Measurements from ENCODE around the gene KCNT1. TPM values are rescaled to one million over a fixed set of nuclear protein-coding genes. Genes with fewer than 3 reads are reported as not detected.

KCNT1 gene
- total and polyA plus RNA-seq, 10 of the 15 experiments (the other 5 are each of a cell fraction or from before 2014, with no cell fraction given) = not detected

- Histone ChIP-seq H3K27me3 (replicated peaks in 1 of 2; ENCODE audit: control insufficient read depth in 2 of 2, insufficient read depth in 2 of 2, low read length in 1 of 2) (no peaks in the 10 kb centered on the region), H3K4me3 (no peak overlapping the region), H3K36me3 (ENCODE audit: control insufficient read depth in 2 of 2, insufficient read depth in 2 of 2, low read length in 1 of 2) (no peaks in the 10 kb centered on the region), H4K20me1 (ENCODE audit: control insufficient read depth, insufficient read depth) (no peaks in the 10 kb centered on the region), H3K9ac (ENCODE audit: control insufficient read depth, insufficient read depth, low read length) (no peak overlapping the region), H3K4me1 (ENCODE audit: control insufficient read depth, insufficient read depth, low read length) (no peaks in the 10 kb centered on the region), H3K79me2 (ENCODE audit: control insufficient read depth, insufficient read depth, low read length) (no peaks in the 10 kb centered on the region), H3K4me2 (ENCODE audit: control insufficient read depth, insufficient read depth) (no peak overlapping the region), H3K9me3 (replicated peaks; ENCODE audit: control insufficient read depth, insufficient read depth, low read length) (no peaks in the 10 kb centered on the region), H2AFZ (ENCODE audit: control insufficient read depth, low read depth, low read length) (no peak overlapping the region), H3K27ac (ENCODE audit: control insufficient read depth, insufficient read depth) (no peak overlapping the region)
- intact Hi-C loops (cut with micrococcal nuclease; ENCODE audit: unreplicated experiment) (no loop called here), in situ Hi-C loops (cut with MboI) (no loop called here)
- no peak for FAIRE-seq
- TF ChIP-seq ZNF217 (IDR thresholded peaks at IDR 0.05) = no peak
- no peak for TF ChIP-seq IKZF1 (conservative IDR thresholded peaks at IDR 0.05)
- no peak for TF ChIP-seq KDM1A (IDR thresholded peaks at IDR 0.05; ENCODE audit: borderline replicate concordance)
- TF ChIP-seq STAT1 (conservative IDR thresholded peaks at IDR 0.05) = no peak
- TF ChIP-seq SREBF2 (IDR thresholded peaks at IDR 0.05; ENCODE audit: low read length) = no peak
- no peak for TF ChIP-seq MXI1 (IDR thresholded peaks at IDR 0.05; ENCODE audit: low read depth, low read length)
- TF ChIP-seq CHD4 (IDR thresholded peaks at IDR 0.05) = no peak
- no peak for TF ChIP-seq SMC3 (IDR thresholded peaks at IDR 0.05; ENCODE audit: borderline replicate concordance, low read length)
- TF ChIP-seq CHD1 (IDR thresholded peaks at IDR 0.05; ENCODE audit: low read depth, low read length) = no peak
- no peak for TF ChIP-seq HDAC2 (IDR thresholded peaks at IDR 0.05)
- TF ChIP-seq HCFC1 (IDR thresholded peaks at IDR 0.05; ENCODE audit: low read length) = no peak
- no peak for TF ChIP-seq ELK1 (IDR thresholded peaks at IDR 0.05; ENCODE audit: low read depth, low read length)
- POLR2A ChIA-PET = no interaction called here
- DNase-seq (ENCODE audit: low read depth, low spot score) = no peak
- no peak for ATAC-seq
- RAD21 ChIA-PET (ENCODE audit: unreplicated experiment) = no interaction called here
- WGBS (ENCODE audit: insufficient coverage, insufficient replicate concordance, low lambda C conversion rate, missing lambda C conversion rate) = 36% methylated on average over 21 of the region's 21 CpGs
- BruUV-seq (replicated peaks) = no TSS peak
- SMC1A ChIA-PET (ENCODE audit: uncharacterized antibody, unreplicated experiment) = no interaction called here
- CTCF ChIA-PET = no interaction called here
Observed at GRCh38 chr9:135758056-135758455, 56.1 kb downstream of the KCNT1 start.

All from GM12878 (cell line).